B cell (primary cell): Measurements from ENCODE around the gene GMFB. TPM values are rescaled to one million over a fixed set of nuclear protein-coding genes. Genes with fewer than 3 reads are reported as not detected.

ENCODE experiments used
- ATAC-seq: fragments of 200-7000 bp; cut with Tn5 transposase; one replicate; pipeline ENCODE4 v1.10.0; 2021; ENCODE audit warnings: low read depth, mild to moderate bottlenecking, moderate number of reproducible peaks, moderate library complexity
- CTCF ChIA-PET: fragments of 350-600 bp; sonication (Branson Sonifier 250); formaldehyde crosslinking; loops from one replicate; lab custom pipeline; 2021; ENCODE audit warnings: antibody characterized with exemption, inconsistent platforms; lab: Charles Lee
- POLR2A ChIA-PET: fragments of 350-600 bp; sonication (Branson Sonifier 250); formaldehyde crosslinking; loops from one replicate; lab custom pipeline; 2021; ENCODE audit warnings: antibody characterized with exemption; lab: Charles Lee
- DNase-seq: peaks from one replicate; pipeline ENCODE4 v3.0.0; 2013
- H2AFZ ChIP-seq: 2 replicates; pipeline ENCODE4 v1.6.1; 2012; ENCODE audit warnings: mild to moderate bottlenecking, low read depth, low read length; ENCODE audit not compliant: insufficient read depth, poor library complexity, severe bottlenecking
- H3K27ac ChIP-seq, 2 donors: 1 replicate in 1 of 2; 2 replicates in 1 of 2; pipeline ENCODE4 v1.5.1; 2012 to 2013; ENCODE audit warnings: low read length in 2 of 2, mild to moderate bottlenecking in 2 of 2, moderate library complexity in 1 of 2
- H3K27me3 ChIP-seq, 4 experiments: fragments of 200-600 bp in 1 of 4; sonication (generic) in 1 of 4; replicated peaks in 1 of 4; 1 replicate in 2 of 4; 2 replicates in 2 of 4; pipeline versions ENCODE4 v1.6.1 to v1.7.0; 2013 to 2016; ENCODE audit warnings: low read length in 3 of 4, mild to moderate bottlenecking in 2 of 4, mixed read lengths in 1 of 4, moderate library complexity in 1 of 4; ENCODE audit not compliant: insufficient read depth in 4 of 4, control insufficient read depth in 3 of 4; ENCODE audit errors: control extremely low read depth in 1 of 4
- H3K36me3 ChIP-seq, 2 experiments: replicated peaks in 1 of 2; 1 replicate in 1 of 2; 2 replicates in 1 of 2; pipeline versions ENCODE4 v1.6.1 to v1.7.1; 2013; ENCODE audit warnings: low read length in 1 of 2; ENCODE audit not compliant: insufficient read depth in 2 of 2, control insufficient read depth in 1 of 2; ENCODE audit errors: control extremely low read depth in 1 of 2, extremely low read depth in 1 of 2
- H3K4me1 ChIP-seq, 2 donors: fragments of 200-600 bp in 1 of 2; sonication (generic) in 1 of 2; 1 replicate in 1 of 2; 2 replicates in 1 of 2; pipeline versions ENCODE4 v1.5.1 to v1.6.1; 2013 to 2017; ENCODE audit warnings: low read length in 2 of 2; ENCODE audit not compliant: control insufficient read depth in 2 of 2, insufficient read depth in 2 of 2
- H3K4me2 ChIP-seq: replicated peaks from 2 replicates; pipeline ENCODE3; 2012; ENCODE audit warnings: mild to moderate bottlenecking, low read depth, low read length; ENCODE audit not compliant: poor library complexity, severe bottlenecking
- H3K4me3 ChIP-seq, 5 experiments: fragments of 200-600 bp in 1 of 5; sonication (generic) in 1 of 5; 1 replicate in 3 of 5; 2 replicates in 2 of 5; pipeline versions ENCODE4 v1.5.1 to v1.7.0; 2011 to 2016; ENCODE audit warnings: low read length in 4 of 5, mild to moderate bottlenecking in 4 of 5, low read depth in 2 of 5, control low read depth in 1 of 5, moderate library complexity in 1 of 5; ENCODE audit not compliant: insufficient read depth in 1 of 5; ENCODE audit errors: control extremely low read depth in 1 of 5, extremely low read depth in 1 of 5
- H3K79me2 ChIP-seq: fragments of 200-600 bp; sonication (generic); one replicate; pipeline ENCODE4 v1.6.0; 2016; ENCODE audit warnings: low read length; ENCODE audit not compliant: control insufficient read depth, insufficient read depth
- H3K9ac ChIP-seq: fragments of 200-600 bp; sonication (generic); 2 replicates; pipeline ENCODE4 v1.6.1; 2017; ENCODE audit warnings: mild to moderate bottlenecking, low read length, moderate library complexity
- H3K9me3 ChIP-seq, 3 donors: one replicate each; pipeline versions ENCODE4 v1.6.1 to v1.7.1; 2013; ENCODE audit warnings: low read length in 2 of 3; ENCODE audit not compliant: control insufficient read depth in 2 of 3, insufficient read depth in 1 of 3; ENCODE audit errors: control extremely low read depth in 1 of 3
- H4K20me1 ChIP-seq: 2 replicates; pipeline ENCODE4 v1.6.0; 2012; ENCODE audit warnings: mild to moderate bottlenecking, low read length; ENCODE audit not compliant: insufficient read depth, control insufficient read depth, poor library complexity, severe bottlenecking
- H3K27ac Mint-ChIP-seq: one replicate; pipeline ENCODE4 v1.8.0; 2021; ENCODE audit warnings: mixed read lengths
- H3K27me3 Mint-ChIP-seq: one replicate; pipeline ENCODE4 v1.8.0; 2021; ENCODE audit warnings: mixed read lengths
- H3K4me1 Mint-ChIP-seq: one replicate; pipeline ENCODE4 v1.8.0; 2021; ENCODE audit warnings: mixed read lengths
- H3K4me3 Mint-ChIP-seq: one replicate; pipeline ENCODE4 v1.8.0; 2021; ENCODE audit warnings: mixed read lengths
- H3K9me3 Mint-ChIP-seq: one replicate; pipeline ENCODE4 v1.8.0; 2022; ENCODE audit warnings: mixed read lengths; ENCODE audit not compliant: insufficient read depth
- EZH2 ChIP-seq: IDR thresholded peaks from 2 replicates; pipeline ENCODE4 v1.6.1; 2012; ENCODE audit warnings: borderline replicate concordance, low read depth, mild to moderate bottlenecking, moderate library complexity, low read length; ENCODE audit not compliant: insufficient read depth, poor library complexity, severe bottlenecking
- WGBS: methylation state at CpG from one replicate; pipeline ENCODE4 v1.1.5; 2013; ENCODE audit warnings: missing lambda C conversion rate; ENCODE audit not compliant: insufficient coverage; 5-methylcytosine and 5-hydroxymethylcytosine counted together
- intact Hi-C: fragments of 100-400 bp; cut with micrococcal nuclease; formaldehyde crosslinking; loops from one replicate; pipeline ENCODE4 v1.10.0; 2022
- polyA plus RNA-seq: library from polyadenylated mRNA; depleted of rRNA; stranded (reverse); fragments of >200 nt; gene quantifications from 2 replicates; pipeline ENCODE4 v1.2.3, GENCODE V29; 2012
- total RNA-seq, 2 donors: library from RNA; stranded (reverse); fragments of 120-200 nt in 1 of 2; gene quantifications; 1 replicate in 1 of 2; 2 replicates in 1 of 2; pipeline versions ENCODE4 v1.2.3 to v1.2.4, GENCODE V29; 2013 to 2022
- TF ChIP-seq, protein P1 (sequence below): fragments of 200-600 bp; IDR thresholded peaks from one replicate; pipeline ENCODE4 v1.8.0; 2022; ENCODE audit warnings: antibody characterized with exemption, mild to moderate bottlenecking

GMFB gene
- total and polyA plus RNA-seq, 2 donors (not counting 1 experiment from before 2014, with no cell fraction given), result 13.6 to 49.8 TPM

- ATAC-seq (no peak), DNase-seq (no peak)
- Histone ChIP-seq H3K9me3 (no peaks in the 10 kb centered on the region), H3K27me3 (peaks cover 0 to 11% (median 3%) of the 10 kb centered on the region in 4 experiments), H3K9ac (no peak overlapping the region), H3K4me1 (no peaks in the 10 kb centered on the region), H2AFZ (no peak overlapping the region), H3K79me2 (no peaks in the 10 kb centered on the region), H3K36me3 (no peaks in the 10 kb centered on the region), H4K20me1 (no peaks in the 10 kb centered on the region), H3K4me2 (no peak overlapping the region), H3K27ac (no peak overlapping the region), H3K4me3 (no peak overlapping the region)
- TF ChIP-seq, protein P1, sequence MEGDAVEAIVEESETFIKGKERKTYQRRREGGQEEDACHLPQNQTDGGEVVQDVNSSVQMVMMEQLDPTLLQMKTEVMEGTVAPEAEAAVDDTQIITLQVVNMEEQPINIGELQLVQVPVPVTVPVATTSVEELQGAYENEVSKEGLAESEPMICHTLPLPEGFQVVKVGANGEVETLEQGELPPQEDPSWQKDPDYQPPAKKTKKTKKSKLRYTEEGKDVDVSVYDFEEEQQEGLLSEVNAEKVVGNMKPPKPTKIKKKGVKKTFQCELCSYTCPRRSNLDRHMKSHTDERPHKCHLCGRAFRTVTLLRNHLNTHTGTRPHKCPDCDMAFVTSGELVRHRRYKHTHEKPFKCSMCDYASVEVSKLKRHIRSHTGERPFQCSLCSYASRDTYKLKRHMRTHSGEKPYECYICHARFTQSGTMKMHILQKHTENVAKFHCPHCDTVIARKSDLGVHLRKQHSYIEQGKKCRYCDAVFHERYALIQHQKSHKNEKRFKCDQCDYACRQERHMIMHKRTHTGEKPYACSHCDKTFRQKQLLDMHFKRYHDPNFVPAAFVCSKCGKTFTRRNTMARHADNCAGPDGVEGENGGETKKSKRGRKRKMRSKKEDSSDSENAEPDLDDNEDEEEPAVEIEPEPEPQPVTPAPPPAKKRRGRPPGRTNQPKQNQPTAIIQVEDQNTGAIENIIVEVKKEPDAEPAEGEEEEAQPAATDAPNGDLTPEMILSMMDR, result no peak
- no peak for TF ChIP-seq EZH2
- Mint-ChIP-seq H3K4me1 (no peaks in the 10 kb centered on the region), H3K9me3 (no peaks in the 10 kb centered on the region), H3K27ac (no peak overlapping the region), H3K27me3 (peaks cover 21% of the 10 kb centered on the region), H3K4me3 (no peak overlapping the region)
- intact Hi-C loops, result loop anchor here (10.0 kb wide), 1 partner anchor 273 kb away; no protein-coding TSS in a partner anchor
- CTCF ChIA-PET, result no interaction called here
- 97% methylated on average over 3 of the region's 3 CpGs for WGBS
- POLR2A ChIA-PET, result no interaction called here
Observed at GRCh38 chr14:54501480-54501879, 12.7 kb upstream of the GMFB start.

GRCh38 chr14:54500744-54501143, 12.0 kb upstream of the GMFB start:
- Mint-ChIP-seq H3K27ac (no peak overlapping the region), H3K27me3 (peaks cover 21% of the 10 kb centered on the region), H3K9me3 (no peaks in the 10 kb centered on the region), H3K4me3 (no peak overlapping the region), H3K4me1 (no peaks in the 10 kb centered on the region)
- DNase-seq, result no peak
- Histone ChIP-seq H3K4me2 (no peak overlapping the region), H3K4me1 (no peaks in the 10 kb centered on the region), H3K9me3 (no peaks in the 10 kb centered on the region), H4K20me1 (no peaks in the 10 kb centered on the region), H3K27me3 (peaks cover 0 to 11% (median 3%) of the 10 kb centered on the region in 4 experiments), H3K4me3 (no peak overlapping the region), H2AFZ (no peak overlapping the region), H3K79me2 (no peaks in the 10 kb centered on the region), H3K9ac (no peak overlapping the region), H3K27ac (no peak overlapping the region), H3K36me3 (no peaks in the 10 kb centered on the region)
- WGBS, result 87% methylated on average over 3 of the region's 3 CpGs
- TF ChIP-seq, protein P1, result no peak
- POLR2A ChIA-PET, result no interaction called here
- intact Hi-C loops, result loop anchor here (10.0 kb wide), 1 partner anchor 274 kb away; no protein-coding TSS in a partner anchor
- no peak for ATAC-seq
- CTCF ChIA-PET, result no interaction called here
